Stimulated activated CD8-positive, alpha-beta memory T cell treated with anti-CD3 and anti-CD28 coated beads, Interleukin-4, amount 100 ng/mL, for 1 hour (primary cell): ENCODE measurements around the gene ZFHX2.
A peak's percentile ranks its signal among the peaks of the same experiment; 100 is the strongest.

Experiments used
- DNase-seq, 2 donors: peaks; one replicate each; pipeline ENCODE4 v3.0.0-alpha.2; 2020; ENCODE audit warnings: low read depth in 2 of 2, low spot score in 1 of 2

The ZFHX2 gene

GRCh38 chr14:23561873-23562821 is 10.6 kb upstream of the ZFHX2 start:
- DNase-seq, result no peak

- no peak for DNase-seq
Observed at GRCh38 chr14:23561259-23561658, 9.7 kb upstream of the ZFHX2 start.

- no peak for DNase-seq
Observed at GRCh38 chr14:23559926-23560520, 8.5 kb upstream of the ZFHX2 start.

GRCh38 chr14:23559010-23559925 is 7.7 kb upstream of the ZFHX2 start:
- peak; percentile 32 to 40 for DNase-seq

- no peak for DNase-seq
Observed at GRCh38 chr14:23558346-23559009, 6.9 kb upstream of the ZFHX2 start.

- DNase-seq, result no peak
Observed at GRCh38 chr14:23557946-23558345, 6.4 kb upstream of the ZFHX2 start.

- no peak for DNase-seq
Observed at GRCh38 chr14:23557521-23557920, 6.0 kb upstream of the ZFHX2 start.

GRCh38 chr14:23556700-23557440 is 5.3 kb upstream of the ZFHX2 start:
- no peak for DNase-seq

GRCh38 chr14:23555882-23556699 is 4.5 kb upstream of the ZFHX2 start, which contains the start of gene THTPA:
TSS of gene THTPA (plus strand) at chr14:23556271. CDS start at chr14:23556758, 487 bp downstream.
- peak; percentile 84 to 89 for DNase-seq

GRCh38 chr14:23555533-23555881 is 3.9 kb upstream of the ZFHX2 start:
- no peak for DNase-seq

GRCh38 chr14:23550812-23551265 is 726 bp downstream of the ZFHX2 start:
- DNase-seq, result no peak

GRCh38 chr14:23550131-23550811 is 1.3 kb downstream of the ZFHX2 start:
- DNase-seq, result no peak

GRCh38 chr14:23548351-23549318 is 2.9 kb downstream of the ZFHX2 start:
- DNase-seq, result no peak

- DNase-seq, result no peak
Observed at GRCh38 chr14:23547924-23548323, 3.6 kb downstream of the ZFHX2 start.

- DNase-seq, result no peak
Observed at GRCh38 chr14:23546450-23547035, 5.0 kb downstream of the ZFHX2 start.

GRCh38 chr14:23545740-23546365 is 5.7 kb downstream of the ZFHX2 start:
- DNase-seq, result no peak
